Stimulated activated naive CD8-positive, alpha-beta T cell treated with anti-CD3 and anti-CD28 coated beads, Interleukin-15, Interleukin-2, amounts not matched to agents 100 ng/mL and 50 ng/mL, for 24 hours (primary cell): ENCODE measurements around the gene EPHA1.

Experiments
- H3K27ac Mint-ChIP-seq: one replicate; pipeline ENCODE4 v1.8.0; 2021; ENCODE audit warnings: mild to moderate bottlenecking, mixed read lengths
- H3K27me3 Mint-ChIP-seq: one replicate; pipeline ENCODE4 v1.8.0; 2021; ENCODE audit warnings: mixed read lengths
- H3K36me3 Mint-ChIP-seq: one replicate; pipeline ENCODE4 v1.8.0; 2021; ENCODE audit warnings: low read depth, mixed read lengths
- H3K4me1 Mint-ChIP-seq: one replicate; pipeline ENCODE4 v1.8.0; 2021; ENCODE audit warnings: low read depth, mixed read lengths
- H3K4me3 Mint-ChIP-seq: one replicate; pipeline ENCODE4 v1.8.0; 2021; ENCODE audit warnings: mild to moderate bottlenecking, mixed read lengths
- H3K9me3 Mint-ChIP-seq: one replicate; pipeline ENCODE4 v1.8.0; 2021; ENCODE audit warnings: mixed read lengths

Gene EPHA1

GRCh38 chr7:143351574-143351973, 57.1 kb downstream of the EPHA1 start:
- Mint-ChIP-seq H3K4me3 (no peak overlapping the region), H3K27ac (no peak overlapping the region), H3K27me3 (peaks cover 5% of the 10 kb centered on the region), H3K36me3 (no peaks in the 10 kb centered on the region), H3K4me1 (no peaks in the 10 kb centered on the region), H3K9me3 (no peaks in the 10 kb centered on the region)

GRCh38 chr7:143351060-143351459, 57.6 kb downstream of the EPHA1 start:
- Mint-ChIP-seq H3K36me3 (no peaks in the 10 kb centered on the region), H3K27ac (no peak overlapping the region), H3K27me3 (peaks cover 11% of the 10 kb centered on the region), H3K4me3 (no peak overlapping the region), H3K9me3 (no peaks in the 10 kb centered on the region), H3K4me1 (peaks cover under 1% of the 10 kb centered on the region)

- Mint-ChIP-seq H3K27me3 (peaks cover 12% of the 10 kb centered on the region), H3K4me3 (no peak overlapping the region), H3K4me1 (peaks cover 12% of the 10 kb centered on the region), H3K36me3 (no peaks in the 10 kb centered on the region), H3K27ac (no peak overlapping the region), H3K9me3 (no peaks in the 10 kb centered on the region)
Observed at GRCh38 chr7:143347950-143348349, 60.7 kb downstream of the EPHA1 start.

GRCh38 chr7:143346018-143346417, 62.6 kb downstream of the EPHA1 start:
- no peak overlapping the region for H3K27ac Mint-ChIP-seq
- H3K4me1 Mint-ChIP-seq, result peaks cover 12% of the 10 kb centered on the region
- no peaks in the 10 kb centered on the region for H3K9me3 Mint-ChIP-seq
- no peaks in the 10 kb centered on the region for H3K36me3 Mint-ChIP-seq
- H3K4me3 Mint-ChIP-seq, result no peak overlapping the region
- H3K27me3 Mint-ChIP-seq, result peaks cover 12% of the 10 kb centered on the region

- Mint-ChIP-seq H3K4me1 (peaks cover 12% of the 10 kb centered on the region), H3K27ac (peak overlapping the region; percentile 63), H3K4me3 (peak overlapping the region; percentile 71), H3K36me3 (no peaks in the 10 kb centered on the region), H3K27me3 (peaks cover 12% of the 10 kb centered on the region), H3K9me3 (no peaks in the 10 kb centered on the region)
Observed at GRCh38 chr7:143345428-143345900, 63.2 kb downstream of the EPHA1 start.

- Mint-ChIP-seq H3K9me3 (no peaks in the 10 kb centered on the region), H3K4me1 (peaks cover 12% of the 10 kb centered on the region), H3K27me3 (peaks cover 16% of the 10 kb centered on the region), H3K27ac (no peak overlapping the region), H3K4me3 (no peak overlapping the region), H3K36me3 (no peaks in the 10 kb centered on the region)
Observed at GRCh38 chr7:143343596-143343995, 65.1 kb downstream of the EPHA1 start.

- no peak overlapping the region for H3K27ac Mint-ChIP-seq
- H3K4me3 Mint-ChIP-seq, result no peak overlapping the region
- H3K4me1 Mint-ChIP-seq, result peaks cover 12% of the 10 kb centered on the region
- H3K27me3 Mint-ChIP-seq, result peaks cover 23% of the 10 kb centered on the region
- H3K9me3 Mint-ChIP-seq, result no peaks in the 10 kb centered on the region
- H3K36me3 Mint-ChIP-seq, result no peaks in the 10 kb centered on the region
Observed at GRCh38 chr7:143341842-143342241, 66.8 kb downstream of the EPHA1 start.
